ENCODE measurements around the gene KIF1B. TPM values are rescaled to one million over a fixed set of nuclear protein-coding genes. Genes with fewer than 3 reads are reported as not detected.
A peak's percentile ranks its signal among the peaks of the same experiment; 100 is the strongest.
"Not testable (repeated sequence)": the region's sequence is repeated elsewhere in the genome, so short reads cannot be mapped to it uniquely, and the experiment has no call there.

The KIF1B gene
- total RNA-seq, 1 donor from 2014 or later = 13.4 TPM

DNA sequence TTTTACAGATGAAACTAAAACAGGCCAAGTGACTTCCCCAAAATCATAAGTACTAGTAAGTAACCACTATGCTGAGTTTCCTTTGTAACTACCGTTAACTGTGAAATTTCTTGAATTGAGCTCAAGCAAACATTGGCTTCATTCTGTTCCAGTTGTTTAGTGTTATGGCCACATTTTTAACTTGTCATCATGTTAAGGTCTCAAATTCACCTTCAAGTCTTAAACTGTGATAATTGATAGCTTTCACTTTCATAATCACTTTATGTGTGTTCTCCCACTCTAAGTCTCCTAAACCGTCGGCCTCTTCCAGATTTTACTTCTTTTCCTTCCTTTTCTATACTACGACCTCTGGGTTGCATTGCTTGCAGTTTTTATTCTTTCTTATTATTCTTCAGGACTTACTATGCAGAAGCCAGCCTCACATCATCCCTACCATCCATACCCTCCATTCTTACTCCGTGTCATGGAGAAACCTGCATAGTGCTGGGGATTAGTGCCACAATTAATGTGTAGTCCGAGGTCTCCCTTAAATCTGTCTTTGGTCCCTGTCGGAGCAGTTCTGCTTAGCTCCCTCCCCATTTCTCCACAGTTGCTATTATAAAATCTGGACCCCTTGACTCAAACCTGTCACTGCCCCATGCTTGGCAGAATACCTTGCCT is 5.8 kb downstream of the KIF1B start:
- DNase-seq (ENCODE audit: low spot score in 2 of 2) = no peak
- Histone ChIP-seq H3K4me1 (peaks cover 0 to 66% of the 10 kb centered on the region in 2 donors), H3K4me3 (no peak overlapping the region), H3K36me3 (no peaks in the 10 kb centered on the region), H3K9me3 (no peaks in the 10 kb centered on the region), H3K27ac (peak overlapping the region in 1 of 2 donors; percentile 37), H3K27me3 (no peaks in the 10 kb centered on the region)
- intact Hi-C loops (cut with DNase I) = no loop called here
- TF ChIP-seq, protein P1, sequence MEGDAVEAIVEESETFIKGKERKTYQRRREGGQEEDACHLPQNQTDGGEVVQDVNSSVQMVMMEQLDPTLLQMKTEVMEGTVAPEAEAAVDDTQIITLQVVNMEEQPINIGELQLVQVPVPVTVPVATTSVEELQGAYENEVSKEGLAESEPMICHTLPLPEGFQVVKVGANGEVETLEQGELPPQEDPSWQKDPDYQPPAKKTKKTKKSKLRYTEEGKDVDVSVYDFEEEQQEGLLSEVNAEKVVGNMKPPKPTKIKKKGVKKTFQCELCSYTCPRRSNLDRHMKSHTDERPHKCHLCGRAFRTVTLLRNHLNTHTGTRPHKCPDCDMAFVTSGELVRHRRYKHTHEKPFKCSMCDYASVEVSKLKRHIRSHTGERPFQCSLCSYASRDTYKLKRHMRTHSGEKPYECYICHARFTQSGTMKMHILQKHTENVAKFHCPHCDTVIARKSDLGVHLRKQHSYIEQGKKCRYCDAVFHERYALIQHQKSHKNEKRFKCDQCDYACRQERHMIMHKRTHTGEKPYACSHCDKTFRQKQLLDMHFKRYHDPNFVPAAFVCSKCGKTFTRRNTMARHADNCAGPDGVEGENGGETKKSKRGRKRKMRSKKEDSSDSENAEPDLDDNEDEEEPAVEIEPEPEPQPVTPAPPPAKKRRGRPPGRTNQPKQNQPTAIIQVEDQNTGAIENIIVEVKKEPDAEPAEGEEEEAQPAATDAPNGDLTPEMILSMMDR (IDR thresholded peaks at IDR 0.05) = no peak

DNA sequence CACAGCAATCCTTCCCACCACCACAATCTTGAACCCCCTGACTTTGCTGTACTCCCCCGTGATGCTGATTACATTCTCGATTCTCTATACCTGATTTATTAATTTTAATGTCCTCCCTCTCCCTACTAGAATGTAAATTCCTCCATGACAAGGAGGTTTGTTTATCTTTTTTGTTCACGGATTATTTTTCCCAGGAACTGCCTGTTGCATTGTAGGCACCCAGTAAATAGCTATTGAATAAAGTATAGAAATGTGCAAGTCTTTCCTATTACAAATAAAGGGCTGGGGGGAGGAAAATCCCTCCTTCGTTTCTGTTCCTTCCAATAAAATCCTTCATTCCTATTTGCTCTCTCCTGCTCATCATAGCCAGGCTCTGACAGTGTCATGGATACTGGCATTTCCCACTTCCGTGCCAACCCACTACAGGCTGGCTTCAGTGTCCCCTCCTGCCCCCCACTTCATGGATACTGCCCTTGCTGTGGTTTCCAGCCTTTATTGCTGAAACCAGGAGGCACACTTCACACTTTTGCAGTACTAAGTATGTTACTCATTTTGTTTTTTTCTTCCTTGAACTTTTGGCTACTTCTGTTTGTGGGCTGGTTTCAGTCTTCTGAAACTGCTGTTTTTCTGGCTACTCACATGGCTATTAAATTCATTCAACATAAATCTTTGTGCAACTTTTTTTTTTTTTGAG is 7.5 kb downstream of the KIF1B start:
- H3K36me3 ChIP-seq = no peaks in the 10 kb centered on the region
- H3K27ac ChIP-seq = peak overlapping the region; percentile 1 to 6
- no peaks in the 10 kb centered on the region for H3K27me3 ChIP-seq
- no peak for DNase-seq (ENCODE audit: low spot score in 2 of 2)
- no peaks in the 10 kb centered on the region for H3K9me3 ChIP-seq
- H3K4me3 ChIP-seq = no peak overlapping the region
- intact Hi-C loops (cut with DNase I) = no loop called here
- H3K4me1 ChIP-seq = peaks cover 0 to 56% of the 10 kb centered on the region in 2 donors
- TF ChIP-seq, protein P1 (IDR thresholded peaks at IDR 0.05) = no peak

DNA sequence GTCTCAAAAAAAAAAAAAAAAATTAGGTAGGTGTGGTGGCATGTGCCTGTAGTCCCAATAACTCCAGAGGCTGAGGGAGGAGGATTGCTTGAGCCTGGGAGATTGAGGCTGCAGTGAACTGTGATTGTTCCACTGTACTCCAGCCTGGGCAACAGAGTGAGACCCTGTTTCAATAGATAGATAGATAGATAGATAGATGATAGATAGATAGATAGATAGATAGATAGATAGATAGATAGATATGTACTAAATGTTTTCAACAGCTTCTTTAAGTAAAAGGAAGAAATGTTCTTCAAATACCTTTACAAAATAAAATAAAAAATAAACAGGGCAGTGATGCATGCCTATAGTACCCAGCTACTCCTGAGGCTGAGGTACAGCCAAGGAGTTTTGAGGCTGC is 9.8 kb downstream of the KIF1B start:
- no peaks in the 10 kb centered on the region for H3K36me3 ChIP-seq
- H3K4me3 ChIP-seq = no peak overlapping the region
- no peaks in the 10 kb centered on the region for H3K27me3 ChIP-seq
- DNase-seq (ENCODE audit: low spot score in 2 of 2) = no peak
- intact Hi-C loops (cut with DNase I) = no loop called here
- no peaks in the 10 kb centered on the region for H3K9me3 ChIP-seq
- H3K27ac ChIP-seq = no peak overlapping the region
- TF ChIP-seq, protein P1 (IDR thresholded peaks at IDR 0.05) = no peak
- H3K4me1 ChIP-seq = peaks cover 0 to 46% of the 10 kb centered on the region in 2 donors

DNA sequence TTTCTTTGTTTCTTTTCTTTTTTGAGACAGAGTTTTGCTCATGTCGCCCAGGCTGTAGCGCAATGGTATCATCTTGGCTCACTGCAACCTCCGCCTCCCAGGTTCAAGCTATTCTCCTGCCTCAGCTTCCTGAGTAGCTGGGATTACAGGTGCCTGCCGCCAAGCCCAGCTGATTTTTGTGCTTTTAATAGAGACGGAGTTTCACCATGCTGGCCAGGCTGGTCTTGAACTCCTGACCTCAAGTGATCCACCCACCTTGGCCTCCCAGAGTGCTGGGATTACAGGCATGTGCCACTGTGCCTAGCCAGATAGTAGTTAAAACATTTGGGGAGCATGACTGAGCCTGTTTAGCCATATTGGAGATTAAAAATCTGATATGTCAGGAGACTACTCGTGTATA is 10.3 kb downstream of the KIF1B start:
- H3K4me3 ChIP-seq; H3K36me3 ChIP-seq; intact Hi-C loops (cut with DNase I); H3K27me3 ChIP-seq; H3K27ac ChIP-seq; DNase-seq (ENCODE audit: low spot score in 2 of 2); H3K9me3 ChIP-seq: not testable (repeated sequence)
- peaks cover 0 to 51% of the 10 kb centered on the region in 2 donors for H3K4me1 ChIP-seq

DNA sequence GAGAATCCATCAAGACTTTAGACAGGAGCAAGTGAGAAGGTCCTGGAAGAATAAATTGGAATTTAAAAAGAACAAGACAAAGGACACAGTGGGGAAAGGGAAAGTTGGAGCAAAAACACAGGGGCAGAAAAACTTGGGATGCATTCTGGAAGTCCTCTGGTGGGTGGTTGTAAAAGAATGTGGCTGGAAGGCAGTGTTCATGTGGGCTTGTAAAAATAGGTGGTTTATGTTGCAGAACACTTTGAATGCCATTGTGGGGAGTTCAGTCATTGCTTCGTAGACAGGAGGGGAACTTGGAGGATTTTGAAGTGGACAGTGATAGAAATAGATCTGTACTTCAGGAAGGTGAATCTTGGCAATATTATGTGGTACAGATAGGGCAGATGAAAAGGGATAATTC is 15.2 kb downstream of the KIF1B start:
- Histone ChIP-seq H3K4me3 (no peak overlapping the region), H3K27ac (no peak overlapping the region), H3K4me1 (peaks cover 0 to 27% of the 10 kb centered on the region in 2 donors), H3K27me3 (no peaks in the 10 kb centered on the region), H3K36me3 (no peaks in the 10 kb centered on the region), H3K9me3 (no peaks in the 10 kb centered on the region)
- TF ChIP-seq, protein P1 (IDR thresholded peaks at IDR 0.05) = no peak
- intact Hi-C loops (cut with DNase I) = no loop called here
- DNase-seq (ENCODE audit: low spot score in 2 of 2) = no peak

DNA sequence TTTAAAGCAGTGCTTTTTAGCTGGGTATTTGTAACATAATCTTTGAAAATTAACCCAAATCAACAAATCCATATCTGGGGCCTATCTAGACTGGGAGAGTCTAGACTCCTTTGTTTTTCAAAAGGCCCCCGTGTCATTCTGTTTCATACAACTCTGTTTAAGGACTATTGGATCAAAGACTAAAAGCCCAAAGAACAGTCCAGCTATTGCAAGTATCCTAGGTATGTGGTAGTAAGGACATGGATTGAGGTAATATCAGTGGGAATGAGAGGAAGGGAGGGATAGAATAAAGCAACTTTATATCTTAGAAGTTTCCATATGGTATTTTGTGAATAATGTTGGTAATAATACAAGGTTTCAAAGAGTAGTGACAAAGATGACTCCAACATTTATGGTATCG is 18.2 kb downstream of the KIF1B start:
- no peak overlapping the region for H3K27ac ChIP-seq
- peaks cover 0 to 21% of the 10 kb centered on the region in 2 donors for H3K4me1 ChIP-seq
- H3K36me3 ChIP-seq = peaks cover 0 to 6% of the 10 kb centered on the region in 2 donors
- TF ChIP-seq, protein P1 (IDR thresholded peaks at IDR 0.05) = no peak
- DNase-seq (ENCODE audit: low spot score in 2 of 2) = no peak
- no peaks in the 10 kb centered on the region for H3K9me3 ChIP-seq
- H3K4me3 ChIP-seq = no peak overlapping the region
- H3K27me3 ChIP-seq = no peaks in the 10 kb centered on the region
- intact Hi-C loops (cut with DNase I) = no loop called here

All from ascending aorta (tissue), 2 donors.